ENCODE data around the gene TEX14. TPM values are rescaled to one million over a fixed set of nuclear protein-coding genes. Genes with fewer than 3 reads are reported as not detected.
A peak's percentile ranks its signal among the peaks of the same experiment; 100 is the strongest.

The TEX14 gene
- total and polyA plus RNA-seq, 9 donors, result 0.11 to 1.0 (median 0.34) TPM

DNA sequence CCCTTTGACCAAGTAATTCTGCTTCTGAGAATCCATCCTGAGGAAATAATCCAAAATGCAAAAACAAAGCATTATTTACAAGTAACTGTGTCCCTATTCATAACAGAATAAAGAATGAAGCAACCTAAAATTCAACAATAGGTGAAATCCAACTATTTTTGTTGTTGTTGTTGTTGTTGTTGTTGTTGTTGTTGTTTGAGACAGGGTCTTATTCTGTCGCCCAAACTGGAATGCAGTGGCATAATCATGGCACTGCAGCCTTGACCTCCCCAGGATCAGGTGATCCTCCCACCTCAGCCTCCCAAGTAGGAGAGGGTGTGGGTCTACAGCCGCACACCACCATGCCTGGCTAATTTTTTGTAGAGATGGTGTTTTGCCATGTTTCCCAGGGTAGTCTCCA, 101.5 kb downstream of the TEX14 start:
- WGBS, 3 donors, result 48 to 50% (median 50%) methylated on average over 2 of the region's 2 CpGs
- Histone ChIP-seq H3K4me1 (ENCODE audit: insufficient read depth) (no peaks in the 10 kb centered on the region), H3K9me3 (no peaks in the 10 kb centered on the region), H3K27me3 (no peaks in the 10 kb centered on the region), H3K36me3 (no peaks in the 10 kb centered on the region), H3K27ac (no peak overlapping the region), H3K4me3 (no peak overlapping the region)
- DNase-seq, result no peak
- TF ChIP-seq EP300 (IDR thresholded peaks at IDR 0.05), result no peak
- no peak for TF ChIP-seq POLR2A (IDR thresholded peaks at IDR 0.05)
- TF ChIP-seq, protein P1, sequence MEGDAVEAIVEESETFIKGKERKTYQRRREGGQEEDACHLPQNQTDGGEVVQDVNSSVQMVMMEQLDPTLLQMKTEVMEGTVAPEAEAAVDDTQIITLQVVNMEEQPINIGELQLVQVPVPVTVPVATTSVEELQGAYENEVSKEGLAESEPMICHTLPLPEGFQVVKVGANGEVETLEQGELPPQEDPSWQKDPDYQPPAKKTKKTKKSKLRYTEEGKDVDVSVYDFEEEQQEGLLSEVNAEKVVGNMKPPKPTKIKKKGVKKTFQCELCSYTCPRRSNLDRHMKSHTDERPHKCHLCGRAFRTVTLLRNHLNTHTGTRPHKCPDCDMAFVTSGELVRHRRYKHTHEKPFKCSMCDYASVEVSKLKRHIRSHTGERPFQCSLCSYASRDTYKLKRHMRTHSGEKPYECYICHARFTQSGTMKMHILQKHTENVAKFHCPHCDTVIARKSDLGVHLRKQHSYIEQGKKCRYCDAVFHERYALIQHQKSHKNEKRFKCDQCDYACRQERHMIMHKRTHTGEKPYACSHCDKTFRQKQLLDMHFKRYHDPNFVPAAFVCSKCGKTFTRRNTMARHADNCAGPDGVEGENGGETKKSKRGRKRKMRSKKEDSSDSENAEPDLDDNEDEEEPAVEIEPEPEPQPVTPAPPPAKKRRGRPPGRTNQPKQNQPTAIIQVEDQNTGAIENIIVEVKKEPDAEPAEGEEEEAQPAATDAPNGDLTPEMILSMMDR (IDR thresholded peaks at IDR 0.05), result no peak
- intact Hi-C loops (cut with DNase I), result no loop called here

DNA sequence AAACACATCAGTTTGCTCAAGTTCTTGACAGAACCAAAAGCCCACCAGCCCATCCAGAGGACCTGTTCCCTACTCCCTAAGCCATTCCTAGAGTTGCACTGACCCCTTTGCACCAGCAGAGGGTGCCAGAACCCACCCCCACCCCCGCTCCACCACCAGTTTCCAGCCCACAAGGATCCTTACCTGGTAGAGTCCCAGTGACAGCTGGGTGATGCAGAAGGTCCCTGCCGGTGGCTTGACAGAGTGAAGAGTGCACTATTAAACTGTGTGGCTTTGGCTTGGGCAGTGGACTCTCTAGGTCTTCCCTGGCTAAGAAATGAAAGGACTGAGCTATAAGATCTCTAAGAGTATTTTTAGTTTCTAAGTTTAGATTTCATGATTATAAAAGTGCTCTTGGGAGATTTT, 104.1 kb downstream of the TEX14 start:
- no peaks in the 10 kb centered on the region for H3K36me3 ChIP-seq
- no peaks in the 10 kb centered on the region for H3K4me1 ChIP-seq (ENCODE audit: insufficient read depth)
- TF ChIP-seq, protein P1 (IDR thresholded peaks at IDR 0.05), result peak; percentile 36 to 58 (median 42)
- TF ChIP-seq POLR2A (IDR thresholded peaks at IDR 0.05), result no peak
- H3K27me3 ChIP-seq, result no peaks in the 10 kb centered on the region
- no peak overlapping the region for H3K4me3 ChIP-seq
- 4 to 6% (median 5%) methylated on average over 2 of the region's 2 CpGs for WGBS, 3 donors
- H3K27ac ChIP-seq, result no peak overlapping the region
- peak; percentile 13 to 59 (median 43) for DNase-seq
- no peaks in the 10 kb centered on the region for H3K9me3 ChIP-seq
- intact Hi-C loops (cut with DNase I), result loop anchor here in 3 of 4 donors (5.0 to 10.0 kb wide), 3 partner anchors 107 to 417 kb away; partner anchors contain the start of genes RAD51C (in 1 of the 3) and TEX14 (in 1 of the 3)

DNA sequence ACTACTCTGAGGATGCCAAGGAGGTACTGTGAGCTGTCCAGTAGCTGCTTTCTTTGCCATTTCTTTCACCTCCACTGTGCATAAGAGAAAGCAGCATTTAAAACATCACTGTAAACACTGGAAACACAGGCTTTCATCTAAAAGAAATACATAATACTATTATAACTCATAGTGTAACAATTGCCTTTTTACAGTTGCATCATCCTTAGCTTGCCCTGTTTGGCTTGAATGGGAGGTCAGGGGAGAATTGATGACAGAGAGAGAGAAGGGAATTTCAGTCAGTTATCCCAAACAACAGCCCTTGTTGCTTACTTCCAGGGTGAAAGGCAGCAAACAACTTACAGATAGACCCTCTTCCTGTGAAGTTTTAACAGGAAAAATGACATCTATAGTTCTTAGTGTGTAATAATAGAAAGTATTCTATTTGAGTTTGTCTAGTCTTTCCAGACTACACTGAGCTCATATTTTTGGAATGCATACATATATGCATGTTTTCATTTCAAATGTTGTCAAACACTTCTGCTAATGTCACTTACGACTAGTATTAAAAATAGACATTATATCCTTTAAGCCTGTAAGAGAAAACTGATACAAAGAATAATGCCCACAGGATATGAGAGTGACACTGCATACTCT, 105.7 kb downstream of the TEX14 start:
- no peaks in the 10 kb centered on the region for H3K27me3 ChIP-seq
- H3K27ac ChIP-seq, result no peak overlapping the region
- no peak for TF ChIP-seq EP300 (IDR thresholded peaks at IDR 0.05)
- TF ChIP-seq POLR2A (IDR thresholded peaks at IDR 0.05), result no peak
- TF ChIP-seq, protein P1 (IDR thresholded peaks at IDR 0.05), result no peak
- H3K36me3 ChIP-seq, result no peaks in the 10 kb centered on the region
- H3K9me3 ChIP-seq, result no peaks in the 10 kb centered on the region
- intact Hi-C loops (cut with DNase I), result loop anchor here in 3 of 4 donors (5.0 to 10.0 kb wide), 3 partner anchors 109 to 419 kb away; partner anchors contain the start of genes RAD51C (in 1 of the 3) and TEX14 (in 1 of the 3)
- WGBS, 3 donors, result 56 to 72% (median 67%) methylated on average over 1 of the region's 1 CpG
- H3K4me3 ChIP-seq, result no peak overlapping the region
- no peak for DNase-seq
- H3K4me1 ChIP-seq (ENCODE audit: insufficient read depth), result no peaks in the 10 kb centered on the region

DNA sequence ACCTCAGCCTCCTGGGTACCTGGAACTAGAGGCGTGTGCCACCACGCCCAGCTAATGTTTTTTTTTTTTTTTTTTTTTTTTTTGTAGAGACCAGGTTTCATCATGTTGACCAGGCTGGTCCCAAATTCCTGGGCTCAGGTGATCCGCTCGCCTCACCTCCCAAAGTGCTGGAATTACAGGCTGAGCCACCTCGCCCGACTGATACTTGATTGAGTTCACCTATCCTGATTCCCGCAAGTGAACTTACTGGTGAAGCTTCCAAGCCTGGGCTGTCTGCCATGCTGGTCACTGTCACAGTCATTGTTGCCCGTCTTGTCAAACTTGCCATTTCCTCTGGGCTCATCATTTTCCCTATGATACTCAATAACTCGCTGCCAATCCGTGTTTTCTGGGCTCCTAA, 106.3 kb downstream of the TEX14 start:
- Histone ChIP-seq H3K27me3 (no peaks in the 10 kb centered on the region), H3K4me3 (no peak overlapping the region), H3K4me1 (ENCODE audit: insufficient read depth) (no peaks in the 10 kb centered on the region), H3K36me3 (no peaks in the 10 kb centered on the region), H3K27ac (no peak overlapping the region), H3K9me3 (no peaks in the 10 kb centered on the region)
- TF ChIP-seq, protein P1 (IDR thresholded peaks at IDR 0.05), result no peak
- no peak for TF ChIP-seq EP300 (IDR thresholded peaks at IDR 0.05)
- TF ChIP-seq POLR2A (IDR thresholded peaks at IDR 0.05), result no peak
- DNase-seq, result no peak
- intact Hi-C loops (cut with DNase I), result loop anchor here in 3 of 4 donors (5.0 to 10.0 kb wide), 3 partner anchors 109 to 419 kb away; partner anchors contain the start of genes RAD51C (in 1 of the 3) and TEX14 (in 1 of the 3)
- WGBS, 3 donors, result 87 to 90% (median 88%) methylated on average over 10 of the region's 10 CpGs

Measured in ovary (tissue), 9 donors.